ENCODE results near the gene MARCHF2. TPM values are rescaled to one million over a fixed set of nuclear protein-coding genes. Genes with fewer than 3 reads are reported as not detected.

Gene MARCHF2
- total and polyA plus RNA-seq, 8 donors, result 8.8 to 22.6 (median 11.4) TPM

DNA sequence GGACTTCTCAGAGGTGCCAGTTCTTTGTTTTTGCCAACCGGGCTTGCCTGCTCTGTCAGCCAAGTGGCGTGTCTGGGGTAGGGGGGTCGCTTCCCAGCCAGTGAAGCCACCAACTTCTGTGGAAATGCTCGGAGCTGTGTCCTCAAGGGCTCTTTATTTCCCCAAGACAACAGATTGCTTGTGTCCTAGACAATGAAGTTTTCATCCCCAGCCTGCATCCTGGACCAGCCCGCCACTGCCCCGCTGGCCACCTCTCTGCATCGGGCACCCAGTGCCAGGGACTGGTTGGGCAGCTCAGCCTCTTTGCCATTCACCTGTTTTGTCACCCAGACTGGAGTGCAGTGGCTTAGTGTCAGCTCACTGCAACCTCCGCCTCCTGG lies 19.2 kb upstream of the MARCHF2 start:
- TF ChIP-seq, protein P1, sequence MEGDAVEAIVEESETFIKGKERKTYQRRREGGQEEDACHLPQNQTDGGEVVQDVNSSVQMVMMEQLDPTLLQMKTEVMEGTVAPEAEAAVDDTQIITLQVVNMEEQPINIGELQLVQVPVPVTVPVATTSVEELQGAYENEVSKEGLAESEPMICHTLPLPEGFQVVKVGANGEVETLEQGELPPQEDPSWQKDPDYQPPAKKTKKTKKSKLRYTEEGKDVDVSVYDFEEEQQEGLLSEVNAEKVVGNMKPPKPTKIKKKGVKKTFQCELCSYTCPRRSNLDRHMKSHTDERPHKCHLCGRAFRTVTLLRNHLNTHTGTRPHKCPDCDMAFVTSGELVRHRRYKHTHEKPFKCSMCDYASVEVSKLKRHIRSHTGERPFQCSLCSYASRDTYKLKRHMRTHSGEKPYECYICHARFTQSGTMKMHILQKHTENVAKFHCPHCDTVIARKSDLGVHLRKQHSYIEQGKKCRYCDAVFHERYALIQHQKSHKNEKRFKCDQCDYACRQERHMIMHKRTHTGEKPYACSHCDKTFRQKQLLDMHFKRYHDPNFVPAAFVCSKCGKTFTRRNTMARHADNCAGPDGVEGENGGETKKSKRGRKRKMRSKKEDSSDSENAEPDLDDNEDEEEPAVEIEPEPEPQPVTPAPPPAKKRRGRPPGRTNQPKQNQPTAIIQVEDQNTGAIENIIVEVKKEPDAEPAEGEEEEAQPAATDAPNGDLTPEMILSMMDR (IDR thresholded peaks at IDR 0.05), result no peak

DNA sequence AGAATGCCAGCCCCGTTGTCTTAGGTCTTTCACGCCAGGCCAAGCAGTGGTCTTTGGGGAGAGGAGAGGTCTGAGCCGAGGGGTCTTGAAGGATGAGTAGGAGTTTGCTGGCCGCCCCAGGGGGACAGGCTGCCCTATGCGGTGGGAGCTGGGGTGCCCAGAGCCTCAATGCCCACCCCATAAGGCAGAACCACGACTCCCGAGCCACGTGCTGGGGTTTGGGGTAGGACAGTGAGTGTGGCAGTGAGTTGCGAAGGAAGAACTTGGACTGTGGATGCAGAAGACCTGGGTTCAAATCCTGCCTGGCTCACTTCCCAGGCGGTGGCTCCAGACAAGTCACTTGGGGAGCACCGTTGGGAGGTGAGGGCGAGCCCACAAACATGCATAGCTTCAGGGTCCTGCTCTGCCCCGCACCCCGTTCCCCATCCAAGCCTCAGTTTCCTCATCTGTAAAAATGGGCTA lies 17.5 kb upstream of the MARCHF2 start:
- intact Hi-C loops (cut with DNase I), result no loop called here

More for the DNA sequence above, 19.2 kb upstream of the MARCHF2 start:
- Histone ChIP-seq H3K36me3 (no peaks in the 10 kb centered on the region), H3K9me3 (no peaks in the 10 kb centered on the region), H3K27me3 (no peaks in the 10 kb centered on the region), H3K4me1 (peaks cover 39 to 51% (median 48%) of the 10 kb centered on the region in 3 donors), H3K4me3 (no peak overlapping the region), H3K27ac (peak overlapping the region; percentile 45 to 100 (median 76))
- 68 to 75% methylated on average over 8 of the region's 8 CpGs for WGBS, 2 donors
- ATAC-seq (no peak), FAIRE-seq (no peak), DNase-seq (peak in 2 of 6 donors; percentile 58 to 69)
- intact Hi-C loops (cut with DNase I), result no loop called here

DNA sequence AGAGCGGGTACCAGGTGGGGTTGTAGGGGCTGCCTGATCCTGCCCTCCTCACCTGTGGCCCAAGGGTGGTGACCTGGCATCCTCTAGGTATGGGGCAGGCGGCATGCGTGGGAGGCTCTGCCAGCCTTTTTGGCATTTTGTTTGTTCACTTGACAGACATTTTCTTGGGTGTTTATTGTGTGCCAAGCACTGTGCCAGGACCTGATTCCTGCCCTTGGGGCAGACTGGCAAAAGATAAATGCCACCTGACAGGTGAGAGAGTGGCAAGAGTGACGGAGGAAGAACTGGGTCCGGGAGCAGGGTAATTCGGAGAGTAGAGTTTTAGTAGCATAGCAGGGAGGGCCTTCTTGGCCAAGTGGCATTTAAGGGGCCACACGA lies 16.9 kb upstream of the MARCHF2 start:
- Histone ChIP-seq H3K4me1 (peaks cover 36 to 49% (median 40%) of the 10 kb centered on the region in 3 donors), H3K27me3 (no peaks in the 10 kb centered on the region), H3K27ac (no peak overlapping the region), H3K4me3 (no peak overlapping the region), H3K36me3 (peaks cover 0 to 10% (median 0%) of the 10 kb centered on the region in 3 donors), H3K9me3 (no peaks in the 10 kb centered on the region)
- ATAC-seq, result no peak
- intact Hi-C loops (cut with DNase I), result no loop called here
- TF ChIP-seq, protein P1 (IDR thresholded peaks at IDR 0.05), result no peak
- WGBS, 2 donors, result 45 to 58% methylated on average over 7 of the region's 7 CpGs
- DNase-seq, result peak in 2 of 6 donors; percentile 39 to 44
- no peak for FAIRE-seq

More for the DNA sequence above, 17.5 kb upstream of the MARCHF2 start:
- Histone ChIP-seq H3K27me3 (no peaks in the 10 kb centered on the region), H3K4me3 (no peak overlapping the region), H3K9me3 (no peaks in the 10 kb centered on the region), H3K36me3 (peaks cover 0 to 7% (median 0%) of the 10 kb centered on the region in 3 donors), H3K4me1 (peaks cover 39 to 51% (median 41%) of the 10 kb centered on the region in 3 donors), H3K27ac (no peak overlapping the region)
- FAIRE-seq (no peak), ATAC-seq (no peak), DNase-seq (peak in 2 of 6 donors; percentile 52 to 63)
- 88 to 90% methylated on average over 14 of the region's 14 CpGs for whole genome bisulfite sequencing, 2 donors
- TF ChIP-seq, protein P1 (IDR thresholded peaks at IDR 0.05), result no peak

DNA sequence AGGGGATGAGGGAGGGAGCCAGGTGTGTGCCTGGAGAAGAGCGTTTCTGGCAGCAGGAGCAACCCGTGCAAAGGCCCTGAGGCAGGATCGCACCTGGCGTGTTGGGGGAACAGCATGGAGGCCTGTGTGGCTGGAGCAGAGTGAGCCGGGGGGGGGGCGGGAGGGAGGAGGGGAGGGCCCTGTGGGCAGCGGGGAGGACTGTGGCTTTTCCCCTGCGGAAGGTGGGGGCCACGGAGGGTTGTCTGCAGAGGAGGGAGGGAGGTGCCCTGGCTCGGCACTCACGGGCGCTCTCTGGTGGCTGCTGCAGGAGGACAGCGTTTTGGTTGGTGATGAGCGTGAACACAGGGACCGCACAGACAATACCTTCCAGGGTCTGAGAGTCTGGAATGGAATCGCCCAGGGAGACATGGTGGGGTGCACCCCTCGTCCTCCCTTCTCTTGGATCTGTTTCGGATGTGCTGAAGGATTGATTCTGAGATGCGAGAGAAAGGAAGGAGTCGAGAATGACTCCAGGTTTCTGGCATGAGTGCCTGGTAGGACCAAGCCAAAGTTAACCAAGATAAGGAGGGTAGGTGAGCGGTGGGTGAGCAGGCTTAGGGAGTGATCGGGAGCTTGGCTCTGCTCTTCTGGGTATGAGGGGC lies 16.4 kb upstream of the MARCHF2 start:
- ATAC-seq, result peak; percentile 11 to 51 (median 42)
- 45 to 52% methylated on average over 22 of the region's 22 CpGs for WGBS, 2 donors
- TF ChIP-seq, protein P1 (IDR thresholded peaks at IDR 0.05), result peak in 3 of 4 donors; percentile 19 to 38 (median 32)
- peaks cover 31 to 44% (median 35%) of the 10 kb centered on the region in 3 donors for H3K4me1 ChIP-seq
- DNase-seq, result peak; percentile 62 to 79 (median 67)
- H3K4me3 ChIP-seq, result no peak overlapping the region
- no peaks in the 10 kb centered on the region for H3K9me3 ChIP-seq
- peaks cover 0 to 12% (median 0%) of the 10 kb centered on the region in 3 donors for H3K36me3 ChIP-seq
- peak overlapping the region in 1 of 4 donors; percentile 16 for H3K27ac ChIP-seq
- FAIRE-seq, result no peak
- H3K27me3 ChIP-seq, result no peaks in the 10 kb centered on the region
- intact Hi-C loops (cut with DNase I), result no loop called here

DNA sequence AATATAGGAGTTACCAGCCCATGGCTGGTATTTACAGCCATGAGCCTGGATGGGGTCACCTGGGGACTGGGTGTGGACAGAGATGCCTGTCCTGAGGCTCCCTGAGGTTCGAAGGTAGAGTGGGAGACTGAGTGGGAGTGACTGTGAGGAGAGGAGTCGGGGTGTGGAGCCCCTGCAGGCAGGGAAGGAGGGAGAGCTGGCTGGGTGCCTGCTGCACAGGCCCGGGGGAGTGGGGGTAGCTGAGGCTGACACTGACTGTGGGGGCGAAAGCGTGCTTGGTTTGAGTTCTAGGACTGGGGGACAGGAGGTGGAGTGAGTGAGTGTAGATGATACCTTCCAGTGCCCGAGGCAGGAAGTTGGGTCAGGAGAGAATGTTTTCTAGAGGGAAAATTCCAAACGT lies 15.8 kb upstream of the MARCHF2 start:
- 48 to 61% methylated on average over 7 of the region's 7 CpGs for WGBS, 2 donors
- TF ChIP-seq, protein P1 (IDR thresholded peaks at IDR 0.05), result no peak
- Histone ChIP-seq H3K27me3 (no peaks in the 10 kb centered on the region), H3K4me1 (peaks cover 25 to 39% (median 30%) of the 10 kb centered on the region in 3 donors), H3K36me3 (peaks cover 0 to 18% (median 4%) of the 10 kb centered on the region in 3 donors), H3K4me3 (no peak overlapping the region), H3K27ac (peak overlapping the region in 2 of 4 donors; percentile 7 to 16), H3K9me3 (no peaks in the 10 kb centered on the region)
- FAIRE-seq, result no peak
- peak in 1 of 6 donors; percentile 73 for DNase-seq
- no peak for ATAC-seq
- intact Hi-C loops (cut with DNase I), result no loop called here
